GM18870 (cell line): ENCODE measurements around the gene PLEKHA8.
A peak's percentile ranks its signal among the peaks of the same experiment; 100 is the strongest.

Source experiments
- ATAC-seq: cut with Tn5 transposase; IDR thresholded peaks from one replicate; pipeline ENCODE4 v1.9.1; 2021; ENCODE audit warnings: moderate library complexity; ENCODE audit not compliant: unreplicated experiment

PLEKHA8 gene

GRCh38 chr7:30166155-30166840 lies 138.1 kb downstream of the PLEKHA8 start:
- ATAC-seq: no peak

DNA sequence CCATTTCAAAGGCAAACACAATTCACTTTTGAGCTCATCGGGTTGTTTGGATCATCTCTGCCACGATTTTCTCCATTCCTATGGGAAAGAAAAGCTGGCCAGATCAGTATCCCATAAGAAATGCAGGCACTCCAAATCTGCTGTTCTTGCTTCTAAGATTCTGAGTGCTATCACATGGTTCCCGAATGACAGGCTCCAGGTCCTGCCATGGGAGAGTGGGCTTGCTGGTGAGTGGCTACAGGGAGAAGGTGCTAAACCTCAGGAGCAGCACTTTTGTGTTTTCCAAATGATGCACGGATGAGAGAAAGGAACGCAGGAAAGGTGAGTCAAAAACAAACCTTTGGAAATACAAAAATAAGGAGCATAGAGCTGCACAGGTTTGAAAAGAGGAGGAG lies 138.6 kb downstream of the PLEKHA8 start:
- ATAC-seq: no peak

GRCh38 chr7:30167901-30168300 lies 139.7 kb downstream of the PLEKHA8 start:
- ATAC-seq: no peak

- ATAC-seq: no peak
Observed at GRCh38 chr7:30168835-30169573, 140.8 kb downstream of the PLEKHA8 start.

- no peak for ATAC-seq
Observed at GRCh38 chr7:30169579-30169978, 141.4 kb downstream of the PLEKHA8 start.

- ATAC-seq: no peak
Observed at GRCh38 chr7:30170476-30171205, 142.4 kb downstream of the PLEKHA8 start.

DNA sequence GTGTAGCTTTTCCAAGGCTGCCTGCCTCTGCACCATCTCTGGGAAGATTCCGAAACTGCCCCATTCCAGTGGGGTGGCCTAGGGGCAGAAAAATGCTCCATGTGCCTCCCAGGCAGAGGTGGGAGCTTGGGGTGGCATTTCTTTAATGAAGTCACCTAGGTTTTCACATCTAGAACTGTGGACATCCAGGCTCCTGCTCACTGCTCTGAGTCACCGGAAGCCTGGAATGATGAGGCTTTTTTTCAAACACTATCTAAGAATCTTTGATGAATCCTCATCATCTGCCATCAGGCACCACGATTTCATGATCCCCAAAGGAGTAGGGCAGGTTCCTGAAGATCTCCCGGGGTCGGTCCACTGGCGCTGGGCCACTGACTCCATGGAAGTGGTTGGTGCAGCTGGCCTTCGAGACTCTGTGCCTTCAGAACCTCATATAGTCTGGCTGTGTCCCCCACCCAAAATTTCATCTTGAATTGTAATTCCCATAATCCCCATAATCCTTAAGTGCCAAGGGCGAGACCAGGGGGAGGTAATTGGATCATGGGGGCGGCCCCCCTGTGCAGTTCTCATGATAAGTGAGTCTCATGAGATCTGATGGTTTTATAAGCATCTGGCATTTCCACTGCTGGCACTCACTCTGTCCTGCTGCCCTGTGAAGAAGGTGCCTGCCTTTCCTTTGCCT lies 143.7 kb downstream of the PLEKHA8 start:
- ATAC-seq: no peak

DNA sequence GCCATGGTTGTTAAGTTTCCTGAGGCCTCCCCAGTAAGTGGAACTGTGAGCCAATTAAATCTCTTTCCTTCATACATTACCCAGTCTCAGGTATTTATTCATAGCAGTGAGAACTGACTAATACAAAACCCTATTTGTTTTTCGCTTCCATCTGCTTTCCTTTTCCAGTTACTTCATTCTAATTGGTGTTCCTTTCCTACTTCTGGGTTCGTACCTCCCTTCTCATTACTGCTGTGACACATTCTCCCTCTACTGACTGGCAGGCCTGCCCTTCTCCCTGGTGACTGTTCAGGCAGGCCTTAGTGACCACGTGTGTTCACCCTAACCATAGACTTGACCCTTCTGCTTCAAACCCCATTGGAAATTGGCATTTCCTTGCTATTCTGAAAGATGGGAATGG lies 144.2 kb downstream of the PLEKHA8 start:
- no peak for ATAC-seq

- no peak for ATAC-seq
Observed at GRCh38 chr7:30173058-30173897, 145.1 kb downstream of the PLEKHA8 start.

DNA sequence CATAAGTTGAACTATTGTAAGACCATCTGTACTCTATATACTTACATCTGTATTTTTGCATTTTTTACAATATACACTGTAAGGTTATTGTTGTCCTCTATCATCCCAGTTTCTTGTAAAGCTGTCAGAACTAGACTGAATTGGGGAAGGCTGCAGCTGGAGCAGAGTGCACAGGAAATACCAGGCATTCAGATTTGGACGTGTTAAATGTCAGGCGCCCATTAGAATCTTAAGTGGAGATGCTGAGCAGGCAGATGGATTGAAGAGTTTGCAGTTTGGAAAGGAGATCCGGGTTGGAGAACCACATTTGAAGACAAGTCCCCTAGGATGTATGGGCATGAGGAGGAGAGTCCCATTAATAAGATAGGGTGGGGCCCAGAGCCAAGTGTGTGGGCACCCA lies 147.0 kb downstream of the PLEKHA8 start:
- ATAC-seq: no peak

DNA sequence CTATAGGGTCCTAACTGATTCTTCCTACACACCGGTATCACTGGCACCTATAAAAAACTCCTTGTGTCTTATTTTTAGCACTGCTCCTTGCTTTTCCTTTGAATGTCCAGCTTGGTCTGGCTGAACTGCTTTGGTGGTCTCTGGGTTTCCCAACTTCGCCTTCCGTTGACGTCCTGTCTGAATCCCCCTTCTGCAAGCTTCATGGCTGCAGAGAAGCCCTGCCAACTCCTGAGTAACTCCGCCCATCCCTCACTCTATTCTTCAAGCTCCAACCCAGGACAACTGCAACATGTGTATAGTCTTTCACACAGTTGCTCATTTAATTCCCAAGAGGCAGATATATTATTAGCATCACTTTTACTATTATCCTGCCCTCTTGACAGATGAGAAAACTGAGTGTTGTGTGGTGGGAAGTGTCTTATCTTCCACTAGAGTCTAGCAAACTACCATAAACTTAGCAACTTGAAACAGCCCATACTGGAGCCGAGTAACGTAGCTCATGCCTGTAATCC lies 147.5 kb downstream of the PLEKHA8 start:
- ATAC-seq: no peak

DNA sequence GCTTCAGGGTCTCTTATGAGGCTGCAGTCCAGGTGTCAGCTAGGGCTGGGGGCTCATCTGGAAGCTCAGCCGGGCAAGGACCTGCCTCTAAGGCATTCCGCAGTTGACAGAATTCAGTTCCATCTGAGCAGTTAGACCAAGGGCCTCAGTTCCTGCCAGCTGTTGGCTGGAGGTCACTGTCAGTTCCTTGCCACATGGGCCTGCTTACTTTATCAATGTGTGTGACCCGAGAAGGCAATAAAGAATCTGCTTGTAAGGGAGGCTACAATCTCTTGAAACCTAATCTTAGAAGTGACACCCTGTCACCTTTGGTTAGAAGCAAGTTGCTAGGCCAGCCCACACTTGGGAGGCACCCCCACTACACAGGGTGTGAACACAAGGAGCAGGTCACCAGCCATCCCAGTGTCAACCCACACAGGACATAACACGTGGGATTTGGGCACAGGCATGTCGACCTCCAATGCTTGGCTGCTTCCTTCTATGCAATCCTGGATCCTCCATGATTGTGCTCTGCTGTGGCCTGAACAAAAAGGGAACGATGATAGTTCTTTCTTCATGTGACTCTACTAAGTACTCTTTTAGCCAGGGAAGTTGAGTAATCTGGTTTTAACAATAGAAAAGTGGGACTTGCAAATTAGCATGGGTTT lies 148.4 kb downstream of the PLEKHA8 start:
- no peak for ATAC-seq

GRCh38 chr7:30177186-30177585 lies 149.0 kb downstream of the PLEKHA8 start:
- no peak for ATAC-seq

- no peak for ATAC-seq
Observed at GRCh38 chr7:30177965-30178364, 149.8 kb downstream of the PLEKHA8 start.

GRCh38 chr7:30178748-30179436 lies 150.7 kb downstream of the PLEKHA8 start:
- ATAC-seq: peak; percentile 85
